ENCODE measurements around the gene CLK2. TPM values are rescaled to one million over a fixed set of nuclear protein-coding genes. Genes with fewer than 3 reads are reported as not detected.
A peak's percentile ranks its signal among the peaks of the same experiment; 100 is the strongest.

The CLK2 gene
- total and polyA plus RNA-seq, 2 experiments from 2014 or later, result 27.2 to 54.6 TPM

DNA sequence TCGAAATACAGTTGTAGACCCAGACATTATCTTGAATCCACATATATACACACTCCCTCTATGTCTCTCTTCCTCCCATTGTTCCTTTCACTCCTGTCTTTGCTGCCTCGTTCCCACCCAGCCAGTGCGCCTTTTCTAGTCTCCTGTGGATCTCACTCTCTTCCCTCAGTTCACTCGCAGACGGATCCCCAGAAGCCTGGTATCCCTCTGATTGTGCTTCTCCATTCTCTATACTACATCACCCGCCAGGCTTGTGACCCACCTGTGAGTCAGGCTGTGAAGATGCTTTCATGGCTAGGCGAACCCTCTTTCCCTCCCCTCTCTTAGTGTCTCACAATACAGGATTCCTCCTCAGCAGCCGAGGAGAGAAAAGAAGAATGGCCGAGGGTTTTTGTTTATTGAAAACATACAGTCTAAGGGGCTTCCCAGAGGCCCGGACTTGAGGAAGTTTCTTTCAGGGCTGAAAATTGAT is 5.4 kb upstream of the CLK2 start (continued):
- TF ChIP-seq, protein P1, sequence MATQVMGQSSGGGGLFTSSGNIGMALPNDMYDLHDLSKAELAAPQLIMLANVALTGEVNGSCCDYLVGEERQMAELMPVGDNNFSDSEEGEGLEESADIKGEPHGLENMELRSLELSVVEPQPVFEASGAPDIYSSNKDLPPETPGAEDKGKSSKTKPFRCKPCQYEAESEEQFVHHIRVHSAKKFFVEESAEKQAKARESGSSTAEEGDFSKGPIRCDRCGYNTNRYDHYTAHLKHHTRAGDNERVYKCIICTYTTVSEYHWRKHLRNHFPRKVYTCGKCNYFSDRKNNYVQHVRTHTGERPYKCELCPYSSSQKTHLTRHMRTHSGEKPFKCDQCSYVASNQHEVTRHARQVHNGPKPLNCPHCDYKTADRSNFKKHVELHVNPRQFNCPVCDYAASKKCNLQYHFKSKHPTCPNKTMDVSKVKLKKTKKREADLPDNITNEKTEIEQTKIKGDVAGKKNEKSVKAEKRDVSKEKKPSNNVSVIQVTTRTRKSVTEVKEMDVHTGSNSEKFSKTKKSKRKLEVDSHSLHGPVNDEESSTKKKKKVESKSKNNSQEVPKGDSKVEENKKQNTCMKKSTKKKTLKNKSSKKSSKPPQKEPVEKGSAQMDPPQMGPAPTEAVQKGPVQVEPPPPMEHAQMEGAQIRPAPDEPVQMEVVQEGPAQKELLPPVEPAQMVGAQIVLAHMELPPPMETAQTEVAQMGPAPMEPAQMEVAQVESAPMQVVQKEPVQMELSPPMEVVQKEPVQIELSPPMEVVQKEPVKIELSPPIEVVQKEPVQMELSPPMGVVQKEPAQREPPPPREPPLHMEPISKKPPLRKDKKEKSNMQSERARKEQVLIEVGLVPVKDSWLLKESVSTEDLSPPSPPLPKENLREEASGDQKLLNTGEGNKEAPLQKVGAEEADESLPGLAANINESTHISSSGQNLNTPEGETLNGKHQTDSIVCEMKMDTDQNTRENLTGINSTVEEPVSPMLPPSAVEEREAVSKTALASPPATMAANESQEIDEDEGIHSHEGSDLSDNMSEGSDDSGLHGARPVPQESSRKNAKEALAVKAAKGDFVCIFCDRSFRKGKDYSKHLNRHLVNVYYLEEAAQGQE (IDR thresholded peaks at IDR 0.05; ENCODE audit: unreplicated experiment), result no peak
- TF ChIP-seq ZNF114 (CRISPR knock-in tag; IDR thresholded peaks at IDR 0.05) (no peak), ETS1 (IDR thresholded peaks at IDR 0.05) (no peak), ZNF331 (CRISPR knock-in tag; IDR thresholded peaks at IDR 0.05; ENCODE audit: low read depth) (no peak), JUNB (IDR thresholded peaks at IDR 0.05; ENCODE audit: unreplicated experiment) (no peak)
- TF ChIP-seq, protein P2, sequence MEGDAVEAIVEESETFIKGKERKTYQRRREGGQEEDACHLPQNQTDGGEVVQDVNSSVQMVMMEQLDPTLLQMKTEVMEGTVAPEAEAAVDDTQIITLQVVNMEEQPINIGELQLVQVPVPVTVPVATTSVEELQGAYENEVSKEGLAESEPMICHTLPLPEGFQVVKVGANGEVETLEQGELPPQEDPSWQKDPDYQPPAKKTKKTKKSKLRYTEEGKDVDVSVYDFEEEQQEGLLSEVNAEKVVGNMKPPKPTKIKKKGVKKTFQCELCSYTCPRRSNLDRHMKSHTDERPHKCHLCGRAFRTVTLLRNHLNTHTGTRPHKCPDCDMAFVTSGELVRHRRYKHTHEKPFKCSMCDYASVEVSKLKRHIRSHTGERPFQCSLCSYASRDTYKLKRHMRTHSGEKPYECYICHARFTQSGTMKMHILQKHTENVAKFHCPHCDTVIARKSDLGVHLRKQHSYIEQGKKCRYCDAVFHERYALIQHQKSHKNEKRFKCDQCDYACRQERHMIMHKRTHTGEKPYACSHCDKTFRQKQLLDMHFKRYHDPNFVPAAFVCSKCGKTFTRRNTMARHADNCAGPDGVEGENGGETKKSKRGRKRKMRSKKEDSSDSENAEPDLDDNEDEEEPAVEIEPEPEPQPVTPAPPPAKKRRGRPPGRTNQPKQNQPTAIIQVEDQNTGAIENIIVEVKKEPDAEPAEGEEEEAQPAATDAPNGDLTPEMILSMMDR (conservative IDR thresholded peaks at IDR 0.05; ENCODE audit: low read depth in 2 of 2), result no peak

DNA sequence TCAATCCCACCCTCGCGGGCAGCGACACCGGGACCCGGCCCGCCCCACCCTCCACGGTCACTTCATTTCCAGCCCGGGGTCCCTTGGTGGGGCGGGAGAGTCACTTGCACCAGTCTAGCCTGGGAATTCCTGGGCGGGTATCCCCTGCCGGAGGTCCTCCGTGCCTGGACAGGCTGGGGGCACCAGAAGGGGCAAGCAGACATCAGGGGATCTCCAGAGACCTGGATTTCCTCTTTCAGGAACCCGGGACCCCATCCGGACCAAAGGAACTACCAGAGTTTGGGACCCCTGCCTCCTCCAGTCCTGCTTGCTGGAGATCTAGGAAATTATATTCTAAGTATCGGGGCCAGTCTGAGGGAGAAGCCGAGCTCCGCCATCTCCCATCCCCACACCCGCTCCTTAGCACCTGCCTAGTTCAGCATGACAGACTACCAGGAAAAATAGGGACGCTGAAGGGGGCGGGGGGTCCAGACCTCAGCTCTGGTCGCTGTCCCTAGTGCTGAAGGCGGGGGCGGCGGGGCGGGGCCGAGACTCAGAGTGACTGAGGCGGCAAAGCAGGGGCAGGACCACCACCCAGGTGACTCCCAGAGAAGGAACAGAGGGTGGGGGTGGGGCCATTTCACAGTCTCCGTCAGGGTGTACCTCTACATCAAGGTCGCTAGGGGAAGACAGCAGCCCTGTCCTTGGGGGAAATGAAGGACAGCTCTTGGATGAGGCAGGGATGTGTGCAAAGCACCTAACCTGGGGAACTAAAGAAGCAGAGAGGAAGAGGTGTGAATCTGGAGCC is 4.8 kb upstream of the CLK2 start:
- peak overlapping the region; percentile 73 for H3K4me3 Mint-ChIP-seq
- peaks cover 15% of the 10 kb centered on the region for H3K27me3 Mint-ChIP-seq (ENCODE audit: insufficient read depth, low read depth, poor library complexity)
- Histone ChIP-seq H3K4me3 (peak overlapping the region; percentile 89), H3K4me1 (ENCODE audit: insufficient read depth) (peaks cover 29% of the 10 kb centered on the region), H3K4me2 (peak overlapping the region; percentile 96), H3K27me3 (ENCODE audit: insufficient read depth) (no peaks in the 10 kb centered on the region), H3F3A (replicated peaks; ENCODE audit: low read depth) (peaks cover 18% of the 10 kb centered on the region), H4K20me1 (replicated peaks; ENCODE audit: insufficient read depth) (no peaks in the 10 kb centered on the region), H2AFZ (0 out of 2 replicates have a peak overlapping the region, but pooled peaks have one; percentile 53), H3K27ac (ENCODE audit: low read depth) (no peak overlapping the region), H3K36me3 (ENCODE audit: insufficient read depth) (no peaks in the 10 kb centered on the region), H3K9me2 (ENCODE audit: insufficient read depth) (no peaks in the 10 kb centered on the region), H3K79me2 (replicated peaks; ENCODE audit: insufficient read depth) (no peaks in the 10 kb centered on the region)
- peaks cover 28% of the 10 kb centered on the region for H3K4me1 Mint-ChIP-seq
- peak; percentile 99 for DNase-seq (ENCODE audit: low spot score)
- ATAC-seq, result peak; percentile 77
- TF ChIP-seq, protein P1 (IDR thresholded peaks at IDR 0.05; ENCODE audit: unreplicated experiment), result peak; percentile 95
- TF ChIP-seq EZH2phosphoT487 (IDR thresholded peaks at IDR 0.05; ENCODE audit: unreplicated experiment), result no peak
- TF ChIP-seq, protein P2 (conservative IDR thresholded peaks at IDR 0.05; ENCODE audit: low read depth in 2 of 2), result peak; percentile 55 to 81
- H3K36me3 Mint-ChIP-seq (ENCODE audit: low read depth), result peaks cover 3% of the 10 kb centered on the region; the same call in 2 of the 3 replicates
- peaks cover 4% of the 10 kb centered on the region; the same call in 1 of the 3 replicates for H3K9me3 Mint-ChIP-seq
- no peak overlapping the region for H3K27ac Mint-ChIP-seq
